ENCODE measurements around the gene DMGDH. TPM values are rescaled to one million over a fixed set of nuclear protein-coding genes. Genes with fewer than 3 reads are reported as not detected.

Gene DMGDH
- total RNA-seq, 1 donor: not detected

DNA sequence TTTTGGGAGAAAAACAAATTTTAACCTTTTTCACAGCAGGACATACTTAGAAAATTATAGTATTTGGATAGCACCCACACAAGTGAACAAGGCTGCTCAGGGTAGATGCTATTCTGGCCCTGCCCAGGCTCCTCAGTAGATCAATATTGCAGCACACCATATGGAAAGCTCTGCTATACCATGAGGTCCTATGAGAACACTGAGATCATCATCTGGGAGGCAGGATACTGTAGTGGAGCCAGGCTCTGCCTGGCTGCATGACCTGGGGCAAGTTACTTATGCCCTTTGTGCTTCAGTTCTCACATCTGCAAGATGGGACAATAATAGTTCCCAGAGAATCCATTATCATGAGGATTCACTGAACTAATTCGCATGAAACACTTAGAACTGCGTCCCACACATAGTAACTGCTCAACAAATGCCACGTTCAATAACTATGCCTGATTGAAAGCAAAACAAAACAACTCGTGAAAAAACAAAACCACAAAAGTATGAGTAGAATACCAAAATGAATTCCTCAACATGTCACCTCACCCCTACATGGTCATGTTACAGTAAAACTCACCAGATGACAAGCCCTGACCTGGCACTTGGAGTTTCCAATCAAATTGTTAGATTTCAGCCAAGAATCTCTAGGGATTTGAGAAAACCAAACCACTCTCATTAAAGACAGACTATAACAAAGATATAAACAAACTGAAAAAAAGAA is 116.2 kb downstream of the DMGDH start:
- no peaks in the 10 kb centered on the region for H3K4me1 ChIP-seq (ENCODE audit: insufficient read depth, low read length)
- no peaks in the 10 kb centered on the region for H3K9me3 ChIP-seq (ENCODE audit: low read depth, low read length)
- H3K4me3 ChIP-seq (ENCODE audit: low read length): no peak overlapping the region
- no peaks in the 10 kb centered on the region for H3K27me3 ChIP-seq (ENCODE audit: insufficient read depth, low read length)

Other genes starting within 250 kb of the DMGDH start
- gene ARSB, start 84.4 kb downstream of the DMGDH start, total RNA-seq: 16.2 TPM
- not detected for gene BHMT2, start 93 bp upstream of the DMGDH start, total RNA-seq
- not detected for gene BHMT, start 42.1 kb upstream of the DMGDH start, total RNA-seq
- gene JMY, start 166.5 kb upstream of the DMGDH start, total RNA-seq: 77.6 TPM